Upper lobe of right lung (tissue), 1 donor: ENCODE measurements around the gene CLDND2. TPM values are rescaled to one million over a fixed set of nuclear protein-coding genes. Genes with fewer than 3 reads are reported as not detected.

Experiments used
- ATAC-seq: fragments of 200-7000 bp; cut with Tn5 transposase; one replicate; pipeline ENCODE4 v1.9.1; 2020; ENCODE audit warnings: mild to moderate bottlenecking, moderate library complexity
- DNase-seq: peaks from one replicate; pipeline ENCODE4 v3.0.0-alpha.2; 2020
- H3K27ac ChIP-seq: fragments of 200-600 bp; one replicate; pipeline ENCODE4 v1.8.0; 2022
- H3K27me3 ChIP-seq: fragments of 200-600 bp; one replicate; pipeline ENCODE4 v1.8.0; 2022; ENCODE audit warnings: mild to moderate bottlenecking
- H3K36me3 ChIP-seq: fragments of 200-600 bp; one replicate; pipeline ENCODE4 v1.8.0; 2022
- H3K4me1 ChIP-seq: fragments of 200-600 bp; one replicate; pipeline ENCODE4 v1.8.0; 2022
- H3K4me3 ChIP-seq: fragments of 200-600 bp; one replicate; pipeline ENCODE4 v1.8.0; 2022; ENCODE audit warnings: mild to moderate bottlenecking
- H3K9me3 ChIP-seq: fragments of 200-600 bp; one replicate; pipeline ENCODE4 v1.8.0; 2022
- CTCF ChIP-seq: fragments of 200-600 bp; IDR thresholded peaks from one replicate; pipeline ENCODE4 v1.8.0; 2022; ENCODE audit warnings: antibody characterized with exemption
- intact Hi-C: fragments of 100-400 bp; cut with DNase I; formaldehyde crosslinking; loops from one replicate; pipeline ENCODE4 v1.11.0; 2022
- total RNA-seq: library from RNA; stranded (reverse); fragmentation: NEBNext Ultra II Directional; extraction: Animal tissue kit (Norgen Biotek cat#: 25700); gene quantifications from one replicate; pipeline ENCODE4 v1.2.1, GENCODE V29; 2021
- donor health status: DM: no; HTN: yes; CAD: no; lungs with severe emphysema.

CLDND2 gene
- total RNA-seq, 1 donor from 2014 or later, result 0.64 TPM

GRCh38 chr19:51327066-51328001 lies 41.5 kb downstream of the CLDND2 start:
- Histone ChIP-seq H3K4me3 (no peak overlapping the region), H3K9me3 (no peaks in the 10 kb centered on the region), H3K27me3 (peaks cover 48% of the 10 kb centered on the region), H3K36me3 (no peaks in the 10 kb centered on the region), H3K27ac (no peak overlapping the region), H3K4me1 (peaks cover 6% of the 10 kb centered on the region)
- intact Hi-C loops, result no loop called here
- TF ChIP-seq CTCF, result peak; percentile 14
- ATAC-seq (peak; percentile 80), DNase-seq (peak; percentile 75)

GRCh38 chr19:51326216-51327065 lies 42.4 kb downstream of the CLDND2 start:
- H3K4me1 ChIP-seq, result peaks cover 6% of the 10 kb centered on the region
- TF ChIP-seq CTCF, result no peak
- H3K36me3 ChIP-seq, result no peaks in the 10 kb centered on the region
- peaks cover 52% of the 10 kb centered on the region for H3K27me3 ChIP-seq
- H3K4me3 ChIP-seq, result no peak overlapping the region
- no peak overlapping the region for H3K27ac ChIP-seq
- DNase-seq (peak; percentile 61), ATAC-seq (no peak)
- intact Hi-C loops, result no loop called here
- H3K9me3 ChIP-seq, result no peaks in the 10 kb centered on the region

- no peak for TF ChIP-seq CTCF
- peaks cover 51% of the 10 kb centered on the region for H3K27me3 ChIP-seq
Measured at GRCh38 chr19:51325161-51325976, 43.4 kb downstream of the CLDND2 start.

GRCh38 chr19:51324167-51324481 lies 44.7 kb downstream of the CLDND2 start:
- peaks cover 40% of the 10 kb centered on the region for H3K27me3 ChIP-seq
- H3K4me3 ChIP-seq, result no peak overlapping the region
- peaks cover 6% of the 10 kb centered on the region for H3K4me1 ChIP-seq
- TF ChIP-seq CTCF, result no peak
- ATAC-seq, result no peak
- no peaks in the 10 kb centered on the region for H3K9me3 ChIP-seq
- peak; percentile 37 for DNase-seq
- intact Hi-C loops, result no loop called here
- H3K27ac ChIP-seq, result no peak overlapping the region
- no peaks in the 10 kb centered on the region for H3K36me3 ChIP-seq

More at GRCh38 chr19:51325161-51325976, 43.4 kb downstream of the CLDND2 start:
- Histone ChIP-seq H3K4me3 (no peak overlapping the region), H3K4me1 (peaks cover 6% of the 10 kb centered on the region), H3K36me3 (no peaks in the 10 kb centered on the region), H3K27ac (no peak overlapping the region), H3K9me3 (no peaks in the 10 kb centered on the region)
- ATAC-seq (no peak), DNase-seq (peak; percentile 55)
- intact Hi-C loops, result no loop called here

GRCh38 chr19:51323481-51324166 lies 45.2 kb downstream of the CLDND2 start:
- no peaks in the 10 kb centered on the region for H3K36me3 ChIP-seq
- H3K4me3 ChIP-seq, result no peak overlapping the region
- DNase-seq, result no peak
- no peak overlapping the region for H3K27ac ChIP-seq
- no peak for ATAC-seq
- intact Hi-C loops, result no loop called here
- H3K4me1 ChIP-seq, result peaks cover 6% of the 10 kb centered on the region
- TF ChIP-seq CTCF, result no peak
- H3K9me3 ChIP-seq, result no peaks in the 10 kb centered on the region
- H3K27me3 ChIP-seq, result peaks cover 35% of the 10 kb centered on the region
